Stomach (tissue), 4 donors: ENCODE data around the gene KIF2C.

Source experiments
- CTCF ChIP-seq, 7 experiments: fragments of 450-650 bp in 4 of 7; fragments of 200-600 bp in 3 of 7; sonication (generic) in 3 of 7; IDR thresholded peaks; one replicate each; pipeline ENCODE4 v1.5.1; 2016 to 2019; ENCODE audit warnings: antibody characterized with exemption in 7 of 7, control low read depth in 2 of 7, mild to moderate bottlenecking in 1 of 7
- EP300 ChIP-seq: sonication (generic); formaldehyde crosslinking; IDR thresholded peaks from one replicate; pipeline ENCODE4 v1.6.1; 2017; ENCODE audit warnings: antibody characterized with exemption

GRCh38 chr1:44817307-44817706, 77.7 kb downstream of the KIF2C start:
- TF ChIP-seq CTCF (IDR thresholded peaks at IDR 0.05) (no peak), EP300 (no peak)
